GM19193 (cell line): ENCODE data around the gene GET3.

Experiments
- POLR2A ChIP-seq: IDR thresholded peaks from 4 replicates; pipeline ENCODE4 v1.6.1; 2011; ENCODE audit not compliant: insufficient read depth, insufficient read length; ENCODE audit errors: extremely low read depth

The GET3 gene

DNA sequence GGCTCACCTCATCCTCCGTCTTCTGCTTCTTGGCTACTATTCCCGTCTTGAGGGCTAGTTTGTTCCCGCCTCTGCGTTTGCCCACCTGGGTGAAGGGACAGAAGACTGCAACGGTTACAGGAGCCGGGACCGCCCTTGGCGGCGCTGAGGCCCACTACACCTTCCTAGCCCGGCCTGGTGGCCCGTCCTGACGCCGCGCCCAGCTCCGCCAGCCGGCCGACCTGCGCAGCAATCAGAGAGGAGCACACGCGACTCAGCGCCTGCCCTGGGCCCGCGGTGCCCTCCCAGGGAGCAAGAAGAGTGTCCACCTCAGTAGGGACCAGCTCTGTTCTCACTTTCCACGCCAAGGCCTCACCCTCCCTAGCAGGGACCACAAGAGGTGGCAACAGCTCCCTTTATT lies 6.0 kb upstream of the GET3 start:
- TF ChIP-seq POLR2A = no peak

DNA sequence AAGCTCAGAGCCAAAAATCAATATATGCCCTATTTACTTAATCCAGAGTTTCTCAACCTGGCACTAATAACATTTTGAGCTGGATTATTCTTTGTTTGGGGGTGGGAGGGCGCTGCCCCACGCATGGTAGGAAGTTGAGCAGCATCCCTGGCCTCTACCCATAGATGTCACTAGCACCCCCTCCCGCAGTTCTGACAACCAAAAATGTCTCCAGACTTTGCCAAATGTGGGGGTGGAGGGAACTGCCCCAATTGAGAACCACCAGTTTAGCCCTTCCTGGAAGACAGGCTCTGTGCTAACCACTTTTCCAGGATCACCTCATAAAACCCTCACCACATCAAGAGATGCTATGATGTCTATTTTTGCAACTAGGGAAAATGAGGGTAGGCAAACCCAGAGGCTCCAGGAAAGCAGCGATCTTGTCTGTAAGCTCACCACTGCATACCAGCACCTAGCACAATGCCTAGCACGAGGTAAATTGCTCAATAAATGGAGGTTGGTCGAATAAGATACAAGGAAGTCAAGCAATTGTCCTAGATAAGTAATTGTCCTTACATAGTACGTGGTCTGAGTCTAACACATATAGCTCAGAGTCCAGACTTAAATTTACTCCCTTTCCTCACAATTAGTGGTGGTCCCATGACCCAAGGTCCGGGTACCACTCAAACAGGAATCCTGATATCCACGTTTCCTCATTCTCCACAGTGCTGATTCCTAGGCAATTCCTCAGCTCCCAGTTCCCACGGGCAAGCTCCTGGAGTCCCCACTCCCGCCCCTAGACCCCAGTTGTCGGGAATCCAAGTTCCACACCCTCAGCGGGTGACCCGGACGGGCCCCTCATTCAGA lies 3.7 kb upstream of the GET3 start:
- no peak for TF ChIP-seq POLR2A

DNA sequence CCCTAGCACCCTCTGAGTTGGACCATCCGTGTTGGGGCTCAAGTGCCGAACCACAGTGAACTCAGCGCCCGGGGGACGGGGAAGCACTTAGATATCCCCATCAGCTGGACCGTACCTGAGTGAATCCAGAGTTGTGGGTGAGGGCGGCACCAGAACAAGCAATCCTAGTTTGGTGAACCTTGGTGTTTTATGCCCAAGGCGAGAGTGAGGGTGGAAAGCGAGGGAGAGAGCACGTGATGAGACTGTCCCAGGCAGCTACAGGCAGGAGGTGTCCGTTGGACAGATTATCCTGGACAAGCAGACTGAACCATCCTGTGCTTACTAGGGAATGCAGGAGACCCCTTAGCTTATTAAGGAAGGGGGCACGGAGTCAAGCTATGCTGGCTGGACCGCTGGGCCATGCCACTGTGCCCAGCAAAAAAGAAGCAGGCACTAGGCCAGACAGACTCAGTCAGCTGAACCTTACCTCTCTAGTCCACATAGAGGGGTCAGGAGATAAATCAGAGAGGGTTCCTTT lies 596 bp downstream of the GET3 start:
- no peak for TF ChIP-seq POLR2A

DNA sequence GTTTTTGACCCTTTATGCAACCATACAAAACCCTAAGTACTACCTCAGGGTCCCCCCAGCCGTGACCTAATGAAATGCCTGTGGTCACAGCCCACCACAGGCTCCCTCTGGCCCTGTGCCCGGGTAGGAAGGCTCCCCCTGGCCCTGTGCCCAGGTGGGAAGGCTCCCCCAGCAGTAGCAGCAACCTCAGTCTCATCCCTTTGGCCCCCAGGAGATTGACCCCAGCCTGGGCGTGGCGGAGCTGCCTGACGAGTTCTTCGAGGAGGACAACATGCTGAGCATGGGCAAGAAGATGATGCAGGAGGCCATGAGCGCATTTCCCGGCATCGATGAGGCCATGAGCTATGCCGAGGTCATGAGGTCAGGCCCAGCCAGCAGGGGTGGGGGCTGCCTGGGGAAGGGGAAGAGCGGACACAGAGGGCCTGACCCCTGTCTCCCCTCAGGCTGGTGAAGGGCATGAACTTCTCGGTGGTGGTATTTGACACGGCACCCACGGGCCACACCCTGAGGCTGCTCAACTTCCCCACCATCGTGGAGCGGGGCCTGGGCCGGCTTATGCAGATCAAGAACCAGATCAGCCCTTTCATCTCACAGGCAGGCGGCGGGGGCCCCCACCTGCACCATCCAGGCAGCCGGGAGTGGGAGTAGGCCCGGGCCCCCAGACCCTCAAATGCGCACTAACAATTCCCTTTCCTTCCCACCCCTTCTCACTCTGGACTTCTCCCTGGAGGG lies 8.0 kb downstream of the GET3 start:
- no peak for TF ChIP-seq POLR2A

DNA sequence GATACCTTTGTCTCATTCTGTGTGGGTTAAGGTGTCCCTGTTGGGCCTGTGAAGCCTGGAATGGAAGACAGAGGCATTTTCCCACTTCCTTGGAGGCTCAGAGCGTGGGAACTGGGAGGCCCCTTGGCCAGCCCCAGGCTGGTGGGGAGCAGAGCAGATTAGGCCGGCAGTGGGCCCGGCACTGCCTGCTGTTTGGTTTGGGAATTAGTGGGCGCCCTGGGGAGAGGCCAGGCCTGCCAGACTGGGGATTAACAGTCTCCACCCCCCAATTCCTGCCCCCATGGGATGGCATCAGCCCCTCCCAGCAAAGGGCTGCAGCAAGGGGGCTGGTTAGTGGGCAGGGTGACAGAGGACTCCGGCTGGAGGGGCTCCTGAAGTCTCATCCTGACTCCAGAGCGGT lies 11.2 kb downstream of the GET3 start:
- no peak for TF ChIP-seq POLR2A

DNA sequence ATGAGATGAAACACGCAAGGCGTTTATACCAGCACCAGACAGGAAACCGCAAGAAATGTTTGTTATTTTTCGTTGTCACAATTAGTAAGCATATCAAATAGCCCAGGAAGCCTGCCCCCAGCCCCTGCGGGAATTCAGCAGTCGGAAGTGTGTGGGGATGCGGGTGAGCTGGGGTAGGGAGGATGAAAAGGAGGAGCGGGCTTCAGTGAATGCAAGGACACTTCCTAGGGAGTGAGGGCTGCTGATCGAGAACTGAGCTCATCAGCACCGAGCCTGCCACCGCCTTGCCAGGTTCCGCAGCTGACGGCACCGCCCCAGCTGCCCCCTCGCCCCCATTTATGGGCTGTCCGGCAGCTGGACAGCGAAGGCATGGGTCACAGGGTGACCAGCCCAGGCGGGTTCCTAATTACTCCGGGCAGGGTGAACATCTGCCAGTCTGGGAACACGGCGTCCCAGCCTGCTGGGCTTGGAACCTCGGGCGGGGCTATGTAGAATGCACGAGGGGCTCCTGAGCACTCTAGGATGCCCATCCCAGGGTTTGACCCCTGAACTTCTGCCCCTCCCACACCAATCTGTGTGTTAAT lies 12.7 kb downstream of the GET3 start:
- TF ChIP-seq POLR2A = no peak

DNA sequence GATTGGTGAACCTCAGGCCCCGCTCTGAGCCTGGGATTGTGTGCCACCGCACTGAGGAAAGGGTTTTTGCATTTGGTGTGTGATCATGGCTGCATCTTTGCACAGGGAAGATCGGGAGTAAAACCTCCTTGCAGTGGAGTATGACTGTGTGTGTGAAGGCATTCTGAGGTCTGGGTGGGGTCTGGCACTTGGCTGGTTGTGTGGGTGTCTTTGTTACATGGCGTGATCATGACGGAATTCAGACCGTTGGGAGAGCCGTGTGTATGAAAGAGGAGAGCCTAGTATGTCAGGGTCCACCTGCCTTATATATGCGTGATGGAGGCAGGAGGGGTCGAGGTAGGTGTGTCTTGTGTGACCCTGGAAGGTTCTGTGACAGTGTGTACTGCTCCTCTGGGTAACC lies 13.6 kb downstream of the GET3 start:
- TF ChIP-seq POLR2A = no peak

DNA sequence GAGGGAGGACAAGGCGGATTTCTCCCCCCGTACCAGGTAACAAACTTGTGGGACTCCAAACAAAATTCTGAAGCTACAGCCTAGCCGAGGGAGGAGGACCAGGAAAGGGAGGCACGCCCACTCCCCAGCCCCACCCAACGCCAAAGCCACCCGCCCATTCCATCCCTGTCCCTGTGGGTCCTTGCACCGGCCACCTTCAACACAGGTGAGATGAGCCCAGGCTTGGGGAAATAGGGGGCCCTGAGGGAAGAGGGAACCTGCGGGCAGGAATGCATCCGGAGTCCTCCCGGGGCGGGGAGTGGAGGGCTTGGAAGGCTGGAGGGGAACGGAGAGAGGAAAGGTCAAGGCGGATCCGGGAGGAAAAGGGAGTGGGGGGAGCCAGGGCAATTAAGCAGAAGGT lies 14.3 kb downstream of the GET3 start, which contains the start of gene BEST2:
Gene BEST2 (plus strand): TSS at position 157 of the 400 bp plus-strand sequence. CDS start 802 bp downstream, outside the sequence.
- TF ChIP-seq POLR2A = no peak

DNA sequence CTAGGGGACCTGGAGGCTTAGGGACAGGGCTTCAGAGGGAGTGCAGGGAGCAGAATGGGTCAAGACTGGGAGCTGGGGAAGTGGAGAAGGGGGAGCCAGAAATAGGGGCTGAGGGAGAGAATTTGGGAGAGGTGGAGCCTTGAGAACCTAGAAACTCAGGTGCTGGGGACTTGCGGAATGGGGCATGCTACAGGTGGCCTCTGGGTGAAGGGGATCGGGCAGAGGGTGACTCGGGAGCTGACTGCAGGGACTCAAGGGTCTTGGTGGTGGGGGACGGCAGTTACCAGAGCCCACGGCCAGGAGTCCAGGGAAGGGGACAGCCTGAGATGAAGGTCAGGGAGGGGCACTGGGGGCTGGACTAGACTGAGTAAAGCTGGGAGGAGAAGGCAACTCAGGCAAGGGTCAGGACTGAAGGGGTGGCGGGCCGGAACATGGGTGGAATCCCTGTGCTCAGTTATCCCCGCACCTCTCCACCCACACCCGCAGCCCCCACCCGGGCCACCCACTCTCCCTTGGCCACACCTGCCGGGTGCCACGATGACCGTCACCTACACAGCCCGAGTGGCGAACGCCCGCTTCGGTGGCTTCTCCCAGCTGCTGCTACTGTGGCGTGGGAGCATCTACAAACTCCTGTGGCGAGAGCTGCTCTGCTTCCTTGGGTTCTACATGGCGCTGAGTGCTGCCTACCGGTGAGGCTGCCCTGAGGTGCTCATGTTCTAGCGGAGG lies 14.9 kb downstream of the GET3 start:
- no peak for TF ChIP-seq POLR2A

DNA sequence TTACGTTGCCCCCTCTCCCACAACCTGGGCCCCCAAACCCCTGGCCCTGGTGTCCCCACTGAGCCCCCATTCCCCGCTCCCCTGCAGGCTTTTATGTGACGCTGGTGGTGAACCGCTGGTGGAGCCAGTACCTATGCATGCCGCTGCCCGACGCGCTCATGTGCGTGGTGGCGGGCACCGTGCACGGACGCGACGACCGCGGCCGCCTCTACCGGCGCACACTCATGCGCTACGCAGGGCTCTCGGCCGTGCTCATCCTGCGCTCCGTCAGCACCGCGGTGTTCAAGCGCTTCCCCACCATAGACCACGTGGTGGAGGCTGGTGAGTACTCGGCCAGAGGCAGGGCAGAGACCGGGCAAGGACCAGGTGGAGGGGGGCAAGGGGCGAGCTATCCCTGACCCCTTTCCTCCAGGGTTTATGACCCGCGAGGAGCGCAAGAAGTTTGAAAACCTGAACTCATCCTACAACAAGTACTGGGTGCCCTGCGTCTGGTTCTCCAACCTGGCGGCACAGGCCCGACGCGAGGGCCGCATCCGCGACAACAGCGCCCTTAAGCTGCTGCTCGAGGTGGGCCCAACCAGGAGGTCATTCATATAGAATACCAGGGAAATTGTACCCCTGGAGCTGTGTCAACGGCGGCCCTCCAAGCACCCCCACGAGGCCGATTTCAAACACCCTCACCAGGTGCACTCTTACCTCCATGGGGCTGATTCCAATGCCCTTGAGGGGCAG lies 17.3 kb downstream of the GET3 start:
- no peak for TF ChIP-seq POLR2A

DNA sequence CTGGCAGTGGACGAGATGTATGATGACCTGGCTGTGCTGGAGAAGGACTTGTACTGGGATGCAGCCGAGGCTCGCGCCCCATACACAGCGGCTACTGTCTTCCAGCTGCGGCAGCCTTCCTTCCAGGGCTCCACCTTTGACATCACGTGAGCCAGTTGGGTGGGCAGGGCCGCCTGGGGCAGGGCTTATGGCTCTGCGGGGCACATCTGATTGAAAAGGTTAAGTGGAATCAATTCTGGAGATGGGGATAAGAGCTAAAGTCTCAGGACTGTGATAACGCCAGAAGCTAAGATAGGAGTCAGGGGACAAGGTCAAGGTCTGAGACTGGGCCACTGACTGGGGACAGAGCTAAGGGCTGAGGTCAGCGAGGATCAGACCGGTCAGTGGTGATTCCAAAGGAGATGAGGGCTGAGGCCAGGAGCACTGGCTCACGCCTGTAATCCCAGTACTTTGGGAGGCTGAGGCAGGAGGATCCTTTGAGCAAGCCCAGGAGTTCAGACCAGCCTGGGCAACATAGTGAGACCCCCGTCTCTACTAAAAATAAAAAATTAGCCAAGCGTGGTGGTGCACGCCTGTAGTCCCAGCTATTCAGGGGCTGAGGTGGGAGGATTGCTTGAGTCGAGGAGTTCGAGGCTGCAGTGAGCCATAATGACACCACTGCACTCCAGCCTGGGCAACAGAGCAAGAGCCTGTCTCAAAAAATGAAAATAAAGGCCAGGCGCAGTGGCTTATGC lies 19.0 kb downstream of the GET3 start:
- TF ChIP-seq POLR2A = no peak

DNA sequence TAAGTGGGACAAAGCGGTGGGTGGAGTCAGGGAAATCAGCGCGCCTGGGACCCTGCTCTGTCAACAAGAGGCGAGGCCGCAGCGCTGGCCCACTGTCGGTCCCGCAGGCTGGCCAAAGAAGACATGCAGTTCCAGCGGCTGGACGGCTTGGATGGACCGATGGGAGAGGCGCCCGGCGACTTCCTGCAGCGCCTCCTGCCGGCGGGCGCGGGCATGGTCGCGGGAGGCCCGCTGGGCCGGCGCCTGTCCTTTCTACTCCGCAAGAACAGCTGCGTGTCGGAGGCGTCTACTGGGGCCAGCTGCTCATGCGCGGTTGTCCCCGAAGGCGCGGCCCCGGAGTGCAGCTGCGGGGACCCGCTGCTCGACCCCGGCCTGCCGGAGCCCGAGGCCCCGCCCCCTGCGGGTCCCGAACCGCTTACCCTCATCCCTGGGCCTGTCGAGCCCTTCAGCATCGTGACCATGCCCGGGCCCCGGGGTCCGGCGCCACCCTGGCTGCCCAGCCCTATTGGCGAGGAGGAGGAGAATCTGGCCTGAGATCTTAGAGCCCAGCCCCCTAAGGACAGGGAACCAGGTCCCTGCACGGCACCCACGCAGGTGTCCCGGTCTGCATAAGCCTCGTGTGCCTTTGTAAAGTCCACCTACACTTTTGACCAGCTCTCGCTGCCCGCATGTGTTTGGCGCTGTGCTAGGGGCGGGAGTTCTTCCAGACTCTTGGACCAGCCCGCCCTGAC lies 20.4 kb downstream of the GET3 start:
- no peak for TF ChIP-seq POLR2A

DNA sequence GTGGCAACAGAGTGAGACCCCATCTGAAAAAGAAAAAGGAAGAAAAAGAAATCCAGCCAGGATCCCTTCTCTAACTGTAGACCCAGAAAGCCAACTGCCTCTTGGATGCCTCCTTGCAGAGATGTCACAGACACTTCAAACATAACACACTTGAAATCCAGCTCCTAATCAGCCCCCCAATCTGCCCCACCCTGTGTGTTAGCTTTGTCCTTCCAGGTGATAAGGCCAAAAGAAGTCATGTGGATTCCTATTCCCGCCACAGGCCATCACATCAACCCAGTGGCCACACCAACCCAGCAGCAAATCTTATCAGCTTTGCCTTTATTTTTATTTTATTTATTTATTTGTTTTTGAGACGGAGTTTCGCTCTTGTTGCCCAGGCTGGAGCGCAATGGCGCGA lies 22.4 kb downstream of the GET3 start:
- no peak for TF ChIP-seq POLR2A
